Breast epithelium (tissue), 3 donors: Measurements from ENCODE around the gene ENDOD1.

Source experiments
- POLR2A ChIP-seq: fragments of 450-650 bp; IDR thresholded peaks from one replicate; pipeline ENCODE4 v1.6.1; 2016; ENCODE audit warnings: antibody characterized with exemption, mild to moderate bottlenecking, moderate library complexity
- POLR2AphosphoS5 ChIP-seq, 3 donors: sonication (generic); formaldehyde crosslinking; IDR thresholded peaks; one replicate each; pipeline ENCODE4 v1.6.1; 2017; ENCODE audit warnings: antibody characterized with exemption in 3 of 3
- TF ChIP-seq, protein P1 (sequence below), 3 donors: fragments of 450-650 bp; IDR thresholded peaks; one replicate each; pipeline ENCODE4 v1.5.1; 2016 to 2017; ENCODE audit warnings: antibody characterized with exemption in 3 of 3, mild to moderate bottlenecking in 3 of 3, moderate library complexity in 3 of 3

DNA sequence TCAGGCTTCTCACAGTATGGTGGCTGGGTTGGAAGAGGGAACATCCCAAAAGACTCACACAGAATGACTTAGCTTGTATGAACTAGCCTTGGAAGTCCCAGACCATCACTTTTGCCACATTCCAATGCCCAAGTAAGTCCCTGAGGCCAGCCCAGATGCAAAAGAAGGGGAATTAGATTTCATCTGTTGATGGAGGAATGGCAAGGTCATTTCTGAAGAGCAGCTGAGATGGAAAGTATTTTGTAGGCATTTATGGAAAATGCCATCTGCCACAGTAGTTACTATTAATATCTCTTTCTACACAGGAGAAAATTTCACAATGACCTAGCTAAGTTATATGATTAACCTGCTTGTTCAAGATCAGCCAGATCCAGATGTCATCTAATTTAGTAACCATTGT lies 58.8 kb downstream of the ENDOD1 start:
- TF ChIP-seq, protein P1, sequence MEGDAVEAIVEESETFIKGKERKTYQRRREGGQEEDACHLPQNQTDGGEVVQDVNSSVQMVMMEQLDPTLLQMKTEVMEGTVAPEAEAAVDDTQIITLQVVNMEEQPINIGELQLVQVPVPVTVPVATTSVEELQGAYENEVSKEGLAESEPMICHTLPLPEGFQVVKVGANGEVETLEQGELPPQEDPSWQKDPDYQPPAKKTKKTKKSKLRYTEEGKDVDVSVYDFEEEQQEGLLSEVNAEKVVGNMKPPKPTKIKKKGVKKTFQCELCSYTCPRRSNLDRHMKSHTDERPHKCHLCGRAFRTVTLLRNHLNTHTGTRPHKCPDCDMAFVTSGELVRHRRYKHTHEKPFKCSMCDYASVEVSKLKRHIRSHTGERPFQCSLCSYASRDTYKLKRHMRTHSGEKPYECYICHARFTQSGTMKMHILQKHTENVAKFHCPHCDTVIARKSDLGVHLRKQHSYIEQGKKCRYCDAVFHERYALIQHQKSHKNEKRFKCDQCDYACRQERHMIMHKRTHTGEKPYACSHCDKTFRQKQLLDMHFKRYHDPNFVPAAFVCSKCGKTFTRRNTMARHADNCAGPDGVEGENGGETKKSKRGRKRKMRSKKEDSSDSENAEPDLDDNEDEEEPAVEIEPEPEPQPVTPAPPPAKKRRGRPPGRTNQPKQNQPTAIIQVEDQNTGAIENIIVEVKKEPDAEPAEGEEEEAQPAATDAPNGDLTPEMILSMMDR (IDR thresholded peaks at IDR 0.05), result no peak
- TF ChIP-seq POLR2A (no peak), POLR2AphosphoS5 (IDR thresholded peaks at IDR 0.05) (no peak)
